Spinal cord (tissue), 10 donors: ENCODE results near the gene F2RL3. TPM values are rescaled to one million over a fixed set of nuclear protein-coding genes. Genes with fewer than 3 reads are reported as not detected.

Experiments
- DNase-seq, 6 donors: peaks; one replicate each; pipeline versions ENCODE4 v3.0.0 to v3.0.0-alpha.2; 2013 to 2015; ENCODE audit warnings: low spot score in 6 of 6, low read depth in 4 of 6
- H3K27ac ChIP-seq: one replicate; pipeline ENCODE4 v1.5.1; 2013; ENCODE audit warnings: low read depth, low read length, control low read depth
- H3K27me3 ChIP-seq: one replicate; pipeline ENCODE4 v1.6.1; 2013; ENCODE audit warnings: low read length; ENCODE audit not compliant: control insufficient read depth, insufficient read depth
- H3K36me3 ChIP-seq: one replicate; pipeline ENCODE4 v1.6.1; 2013; ENCODE audit warnings: low read length; ENCODE audit not compliant: control insufficient read depth, insufficient read depth
- H3K4me1 ChIP-seq: one replicate; pipeline ENCODE4 v1.6.1; 2013; ENCODE audit warnings: low read length; ENCODE audit not compliant: control insufficient read depth, insufficient read depth
- H3K4me3 ChIP-seq: one replicate; pipeline ENCODE4 v1.5.1; 2013; ENCODE audit warnings: low read depth, low read length, control low read depth
- H3K9me3 ChIP-seq: one replicate; pipeline ENCODE4 v1.6.1; 2013; ENCODE audit warnings: low read length; ENCODE audit not compliant: control insufficient read depth, insufficient read depth
- WGBS: methylation state at CpG from one replicate; pipeline ENCODE4 v1.1.5; 2013; ENCODE audit warnings: missing lambda C conversion rate; ENCODE audit not compliant: insufficient coverage; 5-methylcytosine and 5-hydroxymethylcytosine counted together
- polyA plus RNA-seq, 2 donors: library from polyadenylated mRNA; unstranded; fragments of 120-200 nt; gene quantifications; one replicate each; pipeline ENCODE4 v1.2.1, GENCODE V29; 2013; ENCODE audit not compliant: insufficient read length in 2 of 2
- total RNA-seq, 2 donors: library from RNA; depleted of rRNA in 1 of 2; stranded (reverse); fragments of 120-200 nt in 1 of 2; fragments of >200 nt in 1 of 2; gene quantifications; one replicate each; pipeline versions ENCODE4 v1.2.3 to v1.2.4, GENCODE V29; 2013 to 2014
- donor health status: healthy.

F2RL3 gene
- total and polyA plus RNA-seq, 4 donors, result 0.10 to 0.45 (median 0.16) TPM

- no peaks in the 10 kb centered on the region for H3K9me3 ChIP-seq
- DNase-seq, result no peak
- H3K4me1 ChIP-seq, result peaks cover 23% of the 10 kb centered on the region
- no peak overlapping the region for H3K27ac ChIP-seq
- peaks cover 11% of the 10 kb centered on the region for H3K36me3 ChIP-seq
- no peak overlapping the region for H3K4me3 ChIP-seq
- 90% methylated on average over 10 of the region's 19 CpGs for WGBS
- peaks cover 10% of the 10 kb centered on the region for H3K27me3 ChIP-seq
Observed at GRCh38 chr19:16892868-16893685, 4.3 kb downstream of the F2RL3 start.

- Histone ChIP-seq H3K27ac (no peak overlapping the region), H3K27me3 (peaks cover 10% of the 10 kb centered on the region), H3K4me3 (no peak overlapping the region), H3K9me3 (no peaks in the 10 kb centered on the region), H3K36me3 (peaks cover 11% of the 10 kb centered on the region), H3K4me1 (peaks cover 22% of the 10 kb centered on the region)
- WGBS, result 69% methylated on average over 14 of the region's 14 CpGs
- no peak for DNase-seq
Observed at GRCh38 chr19:16893686-16893989, 4.8 kb downstream of the F2RL3 start.

GRCh38 chr19:16894080-16894479 lies 5.3 kb downstream of the F2RL3 start:
- peaks cover 18% of the 10 kb centered on the region for H3K4me1 ChIP-seq
- no peak overlapping the region for H3K4me3 ChIP-seq
- DNase-seq, result no peak
- WGBS, result 68% methylated on average over 6 of the region's 7 CpGs
- peaks cover 10% of the 10 kb centered on the region for H3K27me3 ChIP-seq
- H3K27ac ChIP-seq, result no peak overlapping the region
- no peaks in the 10 kb centered on the region for H3K9me3 ChIP-seq
- H3K36me3 ChIP-seq, result peaks cover 11% of the 10 kb centered on the region

- WGBS, result no CpG with 5 or more reads among the region's 30 CpGs
- Histone ChIP-seq H3K9me3 (no peaks in the 10 kb centered on the region), H3K27me3 (peaks cover 10% of the 10 kb centered on the region), H3K4me3 (no peak overlapping the region), H3K36me3 (peaks cover 9% of the 10 kb centered on the region), H3K27ac (no peak overlapping the region), H3K4me1 (peaks cover 17% of the 10 kb centered on the region)
- DNase-seq, result peak in 2 of 6 donors; percentile 39 to 56
Observed at GRCh38 chr19:16895467-16896145, 6.8 kb downstream of the F2RL3 start.

GRCh38 chr19:16896146-16897028 lies 7.6 kb downstream of the F2RL3 start:
- Histone ChIP-seq H3K9me3 (no peaks in the 10 kb centered on the region), H3K4me3 (peak overlapping the region; percentile 43), H3K36me3 (peaks cover 9% of the 10 kb centered on the region), H3K27ac (peak overlapping the region; percentile 61), H3K4me1 (peaks cover 21% of the 10 kb centered on the region), H3K27me3 (peaks cover 10% of the 10 kb centered on the region)
- WGBS, result 2% methylated on average over 53 of the region's 66 CpGs
- peak in 1 of 6 donors; percentile 21 for DNase-seq

- Histone ChIP-seq H3K4me3 (peak overlapping the region; percentile 29), H3K9me3 (no peaks in the 10 kb centered on the region), H3K4me1 (peaks cover 30% of the 10 kb centered on the region), H3K36me3 (peaks cover 9% of the 10 kb centered on the region), H3K27ac (no peak overlapping the region), H3K27me3 (peaks cover 10% of the 10 kb centered on the region)
- under 1% methylated on average over 49 of the region's 68 CpGs for WGBS
- peak in 5 of 6 donors; percentile 40 to 93 (median 43) for DNase-seq
Observed at GRCh38 chr19:16897029-16897855, 8.4 kb downstream of the F2RL3 start.

GRCh38 chr19:16897856-16898161 lies 9.0 kb downstream of the F2RL3 start:
- H3K27ac ChIP-seq, result no peak overlapping the region
- H3K4me3 ChIP-seq, result peak overlapping the region; percentile 29
- peaks cover 9% of the 10 kb centered on the region for H3K36me3 ChIP-seq
- H3K27me3 ChIP-seq, result peaks cover 10% of the 10 kb centered on the region
- no peaks in the 10 kb centered on the region for H3K9me3 ChIP-seq
- peaks cover 34% of the 10 kb centered on the region for H3K4me1 ChIP-seq
- DNase-seq, result no peak
- 4% methylated on average over 27 of the region's 30 CpGs for WGBS

- H3K9me3 ChIP-seq, result no peaks in the 10 kb centered on the region
- peaks cover 34% of the 10 kb centered on the region for H3K4me1 ChIP-seq
- H3K27ac ChIP-seq, result no peak overlapping the region
- no peak overlapping the region for H3K4me3 ChIP-seq
- peaks cover 3% of the 10 kb centered on the region for H3K36me3 ChIP-seq
- 90% methylated on average over 10 of the region's 12 CpGs for WGBS
- DNase-seq, result no peak
- peaks cover 10% of the 10 kb centered on the region for H3K27me3 ChIP-seq
Observed at GRCh38 chr19:16898361-16899015, 9.7 kb downstream of the F2RL3 start.
